HFFc6 (cell line): ENCODE results near the gene PMM2. TPM values are rescaled to one million over a fixed set of nuclear protein-coding genes. Genes with fewer than 3 reads are reported as not detected.
"Not testable (repeated sequence)": the region's sequence is repeated elsewhere in the genome, so short reads cannot be mapped to it uniquely, and the experiment has no call there.

Source experiments
- DNase-seq: peaks from one replicate; pipeline ENCODE4 v3.0.0-alpha.2; 2018
- H3K27ac Mint-ChIP-seq: 2 replicates; pipeline ENCODE4 v1.8.0; 2020; ENCODE audit warnings: mild to moderate bottlenecking, mixed read lengths
- H3K27me3 Mint-ChIP-seq: 2 replicates; pipeline ENCODE4 v1.8.0; 2021; ENCODE audit warnings: mild to moderate bottlenecking, moderate library complexity, mixed read lengths; ENCODE audit not compliant: insufficient read depth
- H3K36me3 Mint-ChIP-seq: 2 replicates; pipeline ENCODE4 v1.8.0; 2021; ENCODE audit warnings: low read depth, mixed read lengths
- H3K4me1 Mint-ChIP-seq: 2 replicates; pipeline ENCODE4 v1.8.0; 2020; ENCODE audit warnings: low read depth, mixed read lengths
- H3K4me3 Mint-ChIP-seq: 2 replicates; pipeline ENCODE4 v1.8.0; 2020; ENCODE audit warnings: mild to moderate bottlenecking, moderate library complexity, mixed read lengths
- H3K9me3 Mint-ChIP-seq: 2 replicates; pipeline ENCODE4 v1.8.0; 2020; ENCODE audit warnings: mild to moderate bottlenecking, mixed read lengths
- total RNA-seq, 6 experiments: library from RNA; stranded (reverse); fragmentation: NEBNext Ultra II Directional; extraction: Animal tissue kit (Norgen Biotek cat#: 25700); gene quantifications; 2 replicates in 1 of 6; 3 replicates in 5 of 6; pipeline ENCODE4 v1.2.3, GENCODE V29; 2021
- TF ChIP-seq, protein P1 (sequence below): fragments of 200-600 bp; sonication (generic); IDR thresholded peaks from 2 replicates; pipeline ENCODE4 v1.5.0; 2021; ENCODE audit warnings: antibody characterized with exemption, mild to moderate bottlenecking

Gene PMM2
- total RNA-seq, 6 experiments from 2014 or later: 38.9 to 48.5 (median 44.3) TPM

DNA sequence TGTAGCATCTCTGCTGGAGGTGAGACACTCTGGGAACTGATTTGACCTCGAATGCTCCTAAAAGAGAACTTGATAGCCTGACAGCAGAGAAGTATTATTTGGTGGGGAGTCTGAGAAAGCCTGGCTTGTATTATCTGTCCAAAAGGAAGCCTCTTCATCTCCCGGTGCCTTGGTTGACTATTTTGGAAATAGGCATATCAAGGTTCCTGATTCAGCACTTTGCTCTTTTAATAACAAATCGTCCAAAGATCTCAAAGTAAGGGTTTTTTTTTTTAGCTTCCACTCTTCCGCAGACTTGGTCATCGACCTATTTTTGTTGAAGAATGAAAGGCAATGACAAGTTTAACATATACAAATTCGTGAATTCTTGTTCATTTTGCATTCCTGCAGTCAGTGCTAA, 15.0 kb upstream of the PMM2 start:
- Mint-ChIP-seq H3K4me3 (no peak overlapping the region), H3K27ac (no peak overlapping the region), H3K4me1 (no peaks in the 10 kb centered on the region), H3K9me3 (no peaks in the 10 kb centered on the region), H3K27me3 (peaks cover 22% of the 10 kb centered on the region), H3K36me3 (no peaks in the 10 kb centered on the region)
- TF ChIP-seq, protein P1, sequence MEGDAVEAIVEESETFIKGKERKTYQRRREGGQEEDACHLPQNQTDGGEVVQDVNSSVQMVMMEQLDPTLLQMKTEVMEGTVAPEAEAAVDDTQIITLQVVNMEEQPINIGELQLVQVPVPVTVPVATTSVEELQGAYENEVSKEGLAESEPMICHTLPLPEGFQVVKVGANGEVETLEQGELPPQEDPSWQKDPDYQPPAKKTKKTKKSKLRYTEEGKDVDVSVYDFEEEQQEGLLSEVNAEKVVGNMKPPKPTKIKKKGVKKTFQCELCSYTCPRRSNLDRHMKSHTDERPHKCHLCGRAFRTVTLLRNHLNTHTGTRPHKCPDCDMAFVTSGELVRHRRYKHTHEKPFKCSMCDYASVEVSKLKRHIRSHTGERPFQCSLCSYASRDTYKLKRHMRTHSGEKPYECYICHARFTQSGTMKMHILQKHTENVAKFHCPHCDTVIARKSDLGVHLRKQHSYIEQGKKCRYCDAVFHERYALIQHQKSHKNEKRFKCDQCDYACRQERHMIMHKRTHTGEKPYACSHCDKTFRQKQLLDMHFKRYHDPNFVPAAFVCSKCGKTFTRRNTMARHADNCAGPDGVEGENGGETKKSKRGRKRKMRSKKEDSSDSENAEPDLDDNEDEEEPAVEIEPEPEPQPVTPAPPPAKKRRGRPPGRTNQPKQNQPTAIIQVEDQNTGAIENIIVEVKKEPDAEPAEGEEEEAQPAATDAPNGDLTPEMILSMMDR: no peak
- DNase-seq: no peak

DNA sequence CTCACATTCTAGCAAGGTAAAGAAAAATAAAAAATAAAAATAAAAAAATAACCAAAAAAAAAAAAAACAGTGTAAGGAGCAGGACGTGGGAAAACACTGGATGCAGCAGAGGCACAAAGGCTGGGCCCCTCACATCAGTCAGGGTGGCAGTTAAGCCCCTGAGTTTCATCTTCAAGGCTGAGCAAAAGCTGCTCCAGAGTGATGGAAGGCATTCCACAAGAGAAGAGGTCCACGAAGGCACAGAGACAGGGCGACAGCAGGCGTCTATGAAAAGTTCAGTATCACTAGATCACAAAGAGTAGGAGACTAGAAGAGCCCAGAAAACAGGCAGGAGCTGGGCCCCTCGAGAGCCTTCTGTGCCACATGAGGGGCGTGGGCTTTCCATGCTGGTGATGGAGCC, 12.2 kb upstream of the PMM2 start:
- peaks cover 16% of the 10 kb centered on the region for H3K27me3 Mint-ChIP-seq
- no peak overlapping the region for H3K27ac Mint-ChIP-seq
- H3K4me1 Mint-ChIP-seq: no peaks in the 10 kb centered on the region
- TF ChIP-seq, protein P1: no peak
- no peak overlapping the region for H3K4me3 Mint-ChIP-seq
- H3K9me3 Mint-ChIP-seq: no peaks in the 10 kb centered on the region
- no peaks in the 10 kb centered on the region for H3K36me3 Mint-ChIP-seq
- no peak for DNase-seq

DNA sequence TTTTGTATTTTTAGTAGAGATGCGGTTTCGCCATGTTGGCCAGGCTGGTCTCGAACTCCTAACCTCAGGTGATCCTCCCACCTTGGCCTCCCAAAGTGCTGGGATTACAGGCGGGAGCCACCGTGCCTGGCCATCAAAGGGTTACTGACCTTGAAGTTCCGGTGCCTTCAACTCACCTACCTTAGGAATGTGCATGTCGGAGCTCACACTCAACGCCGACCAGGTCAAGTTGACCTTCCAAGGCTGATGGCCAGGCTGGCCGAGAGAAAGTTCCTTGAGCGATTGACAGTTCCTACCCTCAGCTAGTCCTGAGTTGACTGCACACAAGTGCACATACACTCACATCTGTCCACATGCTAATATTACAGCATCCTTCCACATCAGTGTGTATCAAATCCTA, 11.3 kb upstream of the PMM2 start:
- H3K36me3 Mint-ChIP-seq, H3K4me3 Mint-ChIP-seq, H3K9me3 Mint-ChIP-seq, DNase-seq, H3K4me1 Mint-ChIP-seq, H3K27ac Mint-ChIP-seq: not testable (repeated sequence)
- peaks cover 12% of the 10 kb centered on the region for H3K27me3 Mint-ChIP-seq

DNA sequence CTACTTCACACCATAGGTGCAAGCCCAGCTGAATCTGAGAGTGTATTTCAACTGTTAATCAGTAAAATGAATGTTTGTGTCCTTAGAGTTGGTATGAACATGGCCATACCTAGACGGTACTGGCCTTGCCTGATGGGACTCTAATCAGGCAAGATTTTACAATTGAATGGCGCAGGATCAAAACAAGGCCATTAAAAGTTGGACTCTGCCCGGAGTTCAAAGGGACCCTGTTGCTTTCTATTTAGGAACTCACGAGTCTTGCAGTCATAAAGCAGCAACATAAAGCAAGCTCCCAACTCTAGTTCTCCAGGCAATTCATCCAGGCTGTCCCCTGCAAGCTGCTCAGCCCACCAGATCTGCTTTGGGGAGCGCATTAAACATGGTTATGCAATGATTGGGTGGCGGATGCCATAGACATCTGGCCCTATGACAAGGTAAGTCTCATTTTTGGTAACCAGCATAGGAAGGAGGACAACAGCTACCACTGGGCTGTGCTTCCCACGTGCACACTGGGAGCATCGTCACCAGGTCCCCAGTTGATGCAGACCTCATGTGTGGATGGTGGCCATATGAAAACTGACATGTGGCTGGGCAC, 9.0 kb upstream of the PMM2 start:
- H3K27ac Mint-ChIP-seq: no peak overlapping the region
- TF ChIP-seq, protein P1: no peak

DNA sequence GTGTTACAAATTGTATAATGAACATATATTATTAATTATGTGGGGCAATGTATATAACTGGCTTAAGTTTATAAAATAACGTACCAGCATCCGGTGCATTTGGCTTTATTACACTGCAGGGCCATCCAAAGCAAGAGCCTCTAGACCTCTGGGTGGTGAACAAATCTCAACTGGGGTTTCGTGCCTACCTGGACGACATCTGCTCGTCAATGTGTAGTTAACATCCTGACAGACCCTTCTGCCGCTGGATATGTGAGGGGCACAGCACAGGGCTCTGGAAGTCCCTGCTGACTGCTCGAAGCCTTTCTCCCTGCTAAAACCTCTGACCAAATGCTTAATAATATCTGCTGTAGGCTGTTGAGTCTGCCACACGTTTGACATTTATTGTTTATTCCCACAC, 2.5 kb upstream of the PMM2 start:
- Mint-ChIP-seq H3K4me3 (no peak overlapping the region), H3K36me3 (peaks cover 15% of the 10 kb centered on the region), H3K27me3 (no peaks in the 10 kb centered on the region), H3K4me1 (peaks cover 38% of the 10 kb centered on the region), H3K27ac (no peak overlapping the region), H3K9me3 (no peaks in the 10 kb centered on the region)
- TF ChIP-seq, protein P1: no peak
- no peak for DNase-seq

More for the DNA sequence above, 9.0 kb upstream of the PMM2 start:
- Mint-ChIP-seq H3K36me3 (no peaks in the 10 kb centered on the region), H3K27me3 (no peaks in the 10 kb centered on the region; the same call in none of the 2 replicates), H3K4me1 (no peaks in the 10 kb centered on the region), H3K4me3 (no peak overlapping the region), H3K9me3 (no peaks in the 10 kb centered on the region)
- DNase-seq: no peak

DNA sequence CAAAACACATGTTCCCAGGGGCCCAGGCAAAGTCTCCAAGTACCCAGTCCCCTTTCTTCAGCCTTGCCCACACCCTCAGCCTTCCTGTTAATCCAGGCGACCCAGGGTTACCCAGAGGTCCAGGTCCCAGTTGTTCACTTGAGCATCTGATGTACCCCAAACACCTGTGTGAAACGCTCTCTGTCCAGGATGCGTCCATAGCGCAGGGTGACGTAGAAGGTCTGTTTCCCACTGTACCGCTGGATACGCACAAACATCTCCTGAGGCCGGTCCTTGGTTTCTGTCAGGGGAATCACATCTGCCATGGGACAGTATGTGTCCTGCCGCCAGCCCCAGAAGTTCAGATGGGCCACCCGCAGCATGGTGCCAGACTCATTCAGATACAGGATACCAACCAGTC, 1.8 kb upstream of the PMM2 start:
- no peak overlapping the region; the same call in 1 of the 2 replicates for H3K27ac Mint-ChIP-seq

More for the DNA sequence above, 1.8 kb upstream of the PMM2 start:
- no peaks in the 10 kb centered on the region for H3K27me3 Mint-ChIP-seq
- H3K4me1 Mint-ChIP-seq: peaks cover 38% of the 10 kb centered on the region
- H3K9me3 Mint-ChIP-seq: no peaks in the 10 kb centered on the region
- peak overlapping the region; percentile 99; the same call in 1 of the 2 replicates for H3K4me3 Mint-ChIP-seq
- DNase-seq: no peak
- TF ChIP-seq, protein P1: no peak
- peaks cover 17% of the 10 kb centered on the region for H3K36me3 Mint-ChIP-seq
